8988T (cell line): Measurements from ENCODE around the gene SGCA.
A peak's percentile ranks its signal among the peaks of the same experiment; 100 is the strongest.

ENCODE experiments used
- DNase-seq: peaks from one replicate; pipeline ENCODE4 v3.0.0; 2011

The SGCA gene

DNA sequence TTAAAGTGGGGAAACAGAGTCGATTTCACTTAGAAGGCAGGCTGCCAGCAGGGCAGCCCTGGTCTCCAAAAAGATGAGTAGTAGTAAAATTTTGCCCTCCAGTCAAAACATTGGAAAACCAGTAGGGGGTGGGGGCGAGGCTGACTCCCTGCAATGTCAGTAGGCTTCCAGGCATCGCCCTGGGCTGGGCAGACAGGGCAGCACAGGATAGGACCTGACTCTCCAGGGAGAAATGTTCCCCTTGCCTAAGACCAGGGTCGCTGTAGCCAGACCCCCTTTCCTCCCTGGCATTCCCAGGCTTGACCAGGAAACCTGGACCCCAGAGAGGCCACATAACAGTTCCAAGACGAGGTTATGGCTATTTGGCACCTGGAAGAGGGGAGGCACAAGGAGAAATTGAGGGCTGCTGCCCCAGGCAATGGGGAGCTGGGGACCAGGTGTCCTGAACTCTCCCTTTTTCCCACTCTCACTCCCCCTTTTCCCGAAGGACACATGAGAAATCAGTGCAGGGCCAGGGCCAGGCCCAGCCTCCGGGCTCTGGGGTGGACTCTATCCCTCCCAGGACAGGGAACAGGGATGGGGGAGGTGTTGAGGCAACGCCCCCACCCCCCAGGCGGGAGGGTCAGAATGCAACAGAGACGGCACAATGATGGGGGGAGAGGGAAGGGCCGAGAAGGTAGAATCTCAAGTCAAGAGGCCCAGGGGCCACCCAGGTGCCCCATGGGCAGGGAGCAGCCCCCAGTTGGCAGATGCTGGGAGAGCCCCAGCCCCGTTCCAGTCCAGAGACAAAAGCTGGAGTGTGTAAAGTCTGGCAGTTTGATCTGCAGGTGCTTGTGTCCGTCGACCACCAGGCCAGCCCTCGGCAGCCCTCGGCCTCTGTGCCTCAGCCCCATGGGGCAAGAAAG is 31.3 kb upstream of the SGCA start:
- peak; percentile 94 for DNase-seq

DNA sequence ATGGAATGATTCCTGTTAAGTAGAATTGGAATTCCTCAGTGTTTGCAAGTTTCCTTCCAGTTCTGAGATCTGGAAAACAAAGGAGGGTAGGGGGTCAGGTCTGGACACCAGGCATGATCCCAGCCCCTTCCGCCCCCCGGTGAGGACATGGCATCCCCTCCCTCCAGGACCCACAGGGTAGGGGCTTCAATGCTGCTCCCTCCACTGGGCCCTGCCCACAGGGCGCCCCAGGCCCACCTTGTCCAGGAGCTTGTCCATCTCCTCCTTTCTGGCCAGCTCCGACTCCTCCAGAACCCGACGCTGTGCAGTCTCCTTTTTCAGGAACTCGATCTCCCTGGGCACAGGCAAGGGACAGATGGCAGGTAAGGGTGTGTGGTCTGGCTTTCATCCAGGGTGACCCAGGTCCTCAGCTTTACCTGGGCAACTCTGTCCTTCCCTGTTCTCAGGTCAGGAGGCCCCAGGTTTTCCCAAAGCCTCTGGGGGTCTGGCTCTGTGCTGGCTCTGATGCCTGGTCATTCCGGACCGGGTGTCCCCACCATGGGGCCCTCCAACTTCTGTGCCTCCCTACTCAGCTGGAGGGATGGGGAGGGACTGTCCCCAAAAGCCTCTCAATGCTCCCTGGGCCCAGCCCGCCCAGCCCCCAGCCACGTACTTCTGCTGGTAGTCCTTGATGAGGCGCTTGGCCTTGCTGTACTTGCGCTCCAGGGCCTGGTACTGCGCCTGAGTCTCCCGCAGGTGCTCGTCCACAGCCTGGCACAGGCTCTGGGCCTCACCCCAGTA is 30.3 kb upstream of the SGCA start:
- no peak for DNase-seq

DNA sequence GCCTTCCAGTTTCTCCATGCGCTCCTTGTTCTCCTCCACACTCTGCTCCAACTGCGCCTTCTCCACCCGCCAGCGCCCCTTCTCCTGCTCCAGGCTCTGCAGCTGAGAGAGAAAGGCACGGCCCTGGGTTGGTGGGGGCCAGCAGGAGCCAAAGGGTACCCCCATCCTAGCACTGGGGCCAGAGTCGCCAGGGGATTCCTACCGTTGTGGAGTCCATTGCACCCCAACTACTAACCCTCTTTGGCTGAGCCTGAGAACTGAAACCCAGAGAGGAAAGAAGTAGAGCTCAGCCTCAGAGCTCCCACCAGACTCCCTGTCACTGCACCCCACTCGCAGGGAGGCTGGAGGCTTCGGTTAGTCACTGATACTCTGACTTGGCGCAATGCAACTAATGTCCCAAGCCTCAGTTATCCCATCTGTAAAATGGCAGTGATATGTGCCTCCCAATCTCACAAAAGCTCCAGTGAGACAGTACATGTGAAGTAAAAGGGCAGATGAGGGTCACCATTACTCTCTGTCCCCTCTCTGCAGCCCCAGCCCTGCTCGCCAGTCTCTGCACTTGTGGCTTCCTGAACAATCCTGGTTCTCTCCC is 29.6 kb upstream of the SGCA start:
- no peak for DNase-seq

DNA sequence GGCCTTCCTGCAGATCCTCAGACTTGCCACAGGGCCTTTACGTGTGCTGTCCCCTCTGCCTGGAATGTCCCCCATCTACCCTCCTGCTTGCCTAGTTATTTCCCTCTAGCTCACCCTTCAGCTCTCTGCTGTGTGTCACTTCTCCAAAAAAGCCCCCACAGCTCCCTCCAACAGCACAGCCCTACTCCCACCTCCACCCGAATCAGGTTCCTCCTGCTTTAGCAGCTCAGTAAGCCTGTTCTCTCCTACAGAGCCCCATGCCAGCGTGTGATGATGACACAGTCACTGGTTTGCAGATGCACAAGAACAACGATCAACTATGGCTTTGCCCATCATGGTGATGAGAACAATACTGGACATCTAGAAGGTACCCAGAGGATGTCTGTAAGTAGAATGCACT is 28.8 kb upstream of the SGCA start:
- no peak for DNase-seq

DNA sequence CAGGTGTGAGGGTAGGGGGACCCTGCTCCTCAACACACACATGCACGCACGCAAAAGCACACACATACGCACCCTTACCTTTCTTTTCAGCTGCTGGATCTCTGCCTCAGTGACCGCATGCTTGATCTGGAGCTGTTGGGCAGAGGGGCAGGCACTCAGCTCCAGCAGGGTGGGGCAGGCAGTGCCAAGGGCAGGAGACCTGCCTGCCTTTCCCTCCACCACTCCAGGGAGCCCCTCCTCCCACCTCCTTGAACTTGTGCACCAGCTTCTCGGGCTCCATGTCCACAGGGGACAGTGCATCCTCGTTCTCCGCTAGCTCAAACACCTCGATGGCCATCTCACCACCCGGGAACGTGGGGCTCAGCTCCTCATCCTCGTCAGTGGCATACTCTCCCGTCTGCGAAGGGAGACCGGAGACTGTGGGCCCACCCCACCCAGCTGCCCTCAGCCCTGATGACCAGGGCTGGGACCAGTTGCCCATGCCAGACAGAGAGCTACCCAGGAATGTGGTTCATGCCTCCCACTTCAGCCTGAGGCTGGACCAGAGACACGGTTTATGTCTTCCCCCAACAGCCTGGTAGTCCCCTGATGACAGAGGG is 26.5 kb upstream of the SGCA start:
- no peak for DNase-seq

DNA sequence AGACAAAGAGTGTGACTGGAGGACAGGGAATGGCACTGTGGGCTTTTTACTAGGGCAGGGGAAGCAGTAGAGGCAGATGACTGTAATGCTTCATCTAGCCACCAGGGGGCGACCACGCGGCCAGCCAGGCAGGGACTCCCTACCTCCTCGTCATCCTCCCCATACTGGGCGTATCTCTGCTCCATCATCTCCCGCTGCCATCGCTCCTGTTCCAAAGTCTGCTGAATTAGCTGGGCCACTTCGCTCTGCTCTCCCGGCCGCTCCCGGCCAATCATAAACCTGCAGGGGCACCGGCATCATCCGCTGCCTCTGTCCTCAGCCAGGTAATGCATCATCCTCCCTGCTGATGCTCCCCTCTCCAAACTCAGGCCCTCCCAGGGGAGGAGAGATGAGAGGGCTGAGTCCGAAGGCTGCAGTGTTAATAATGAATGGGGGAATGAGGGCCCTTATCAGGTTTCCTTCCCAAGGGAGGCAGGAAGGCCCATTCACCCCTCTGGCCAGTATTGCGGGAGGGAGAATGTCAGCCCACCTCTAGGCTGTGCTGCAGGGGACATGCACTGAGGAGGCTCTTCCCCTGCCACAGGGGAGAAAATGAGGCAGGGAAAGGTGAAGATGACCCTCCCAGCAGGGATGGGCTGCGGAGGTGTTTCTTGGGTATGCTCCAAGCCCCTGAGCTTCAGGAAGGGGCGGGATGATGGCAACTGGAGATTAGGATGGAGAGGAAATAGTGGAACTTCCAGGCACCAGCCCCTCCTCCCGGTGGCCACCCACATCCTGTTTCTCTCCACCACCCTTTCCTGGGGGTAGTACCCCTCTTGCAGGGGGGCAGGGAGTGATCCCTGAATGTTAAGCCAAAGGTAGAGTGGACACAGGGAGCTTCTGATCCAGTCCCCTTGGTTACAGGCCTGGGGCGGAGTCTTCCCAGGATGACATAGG is 25.6 kb upstream of the SGCA start:
- DNase-seq: peak; percentile 99

DNA sequence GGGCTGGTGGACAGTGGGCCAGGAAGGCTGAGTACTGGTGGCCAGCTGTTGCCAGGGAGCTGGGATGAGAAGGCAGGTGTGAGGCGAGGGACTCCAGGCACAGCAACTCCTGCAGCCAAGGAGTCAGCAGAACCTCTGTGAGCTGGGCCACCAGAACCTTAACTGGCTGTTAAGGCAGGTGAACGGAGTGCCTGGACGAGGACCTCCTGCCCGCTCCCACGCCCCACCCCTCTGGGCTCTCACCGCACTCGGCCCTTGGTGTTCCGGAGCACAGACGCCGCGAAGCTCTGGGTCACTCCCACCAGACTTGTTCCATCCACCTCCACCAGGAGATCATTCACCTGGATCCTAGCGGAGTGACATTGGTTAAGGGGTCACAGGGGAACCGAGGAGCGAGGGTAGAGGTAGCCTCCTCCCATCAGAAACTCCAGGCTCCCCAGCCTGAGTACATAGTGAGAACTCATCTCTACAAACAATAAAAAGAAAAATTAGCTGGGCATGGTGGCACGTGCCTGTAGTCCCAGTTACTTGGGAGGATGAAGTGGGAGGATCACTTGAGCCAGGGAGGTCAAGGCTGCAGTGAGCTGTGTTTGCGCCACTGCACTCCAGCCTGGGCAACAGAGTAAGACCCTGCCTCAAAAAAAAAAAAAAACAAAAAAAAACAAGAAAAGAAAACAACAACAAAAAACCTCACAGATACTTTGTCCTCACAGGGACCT is 24.6 kb upstream of the SGCA start:
- DNase-seq: no peak

DNA sequence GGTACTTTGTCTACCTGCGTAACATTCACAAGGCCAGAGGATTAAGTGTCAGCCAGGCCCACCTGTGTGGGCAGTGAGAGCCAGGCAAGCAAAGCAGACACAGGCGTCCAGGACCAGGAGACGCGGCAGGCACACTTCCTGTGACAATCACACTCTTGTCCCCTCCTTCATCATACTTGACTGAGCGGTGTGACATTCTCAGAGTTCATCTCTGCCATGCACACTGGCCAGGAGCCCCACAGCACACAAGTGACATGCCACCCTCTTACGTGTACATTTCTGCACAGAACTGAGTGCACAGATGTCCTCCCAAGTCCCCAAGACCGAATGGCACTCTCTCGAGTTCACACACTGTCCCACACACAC is 24.1 kb upstream of the SGCA start:
- no peak for DNase-seq

DNA sequence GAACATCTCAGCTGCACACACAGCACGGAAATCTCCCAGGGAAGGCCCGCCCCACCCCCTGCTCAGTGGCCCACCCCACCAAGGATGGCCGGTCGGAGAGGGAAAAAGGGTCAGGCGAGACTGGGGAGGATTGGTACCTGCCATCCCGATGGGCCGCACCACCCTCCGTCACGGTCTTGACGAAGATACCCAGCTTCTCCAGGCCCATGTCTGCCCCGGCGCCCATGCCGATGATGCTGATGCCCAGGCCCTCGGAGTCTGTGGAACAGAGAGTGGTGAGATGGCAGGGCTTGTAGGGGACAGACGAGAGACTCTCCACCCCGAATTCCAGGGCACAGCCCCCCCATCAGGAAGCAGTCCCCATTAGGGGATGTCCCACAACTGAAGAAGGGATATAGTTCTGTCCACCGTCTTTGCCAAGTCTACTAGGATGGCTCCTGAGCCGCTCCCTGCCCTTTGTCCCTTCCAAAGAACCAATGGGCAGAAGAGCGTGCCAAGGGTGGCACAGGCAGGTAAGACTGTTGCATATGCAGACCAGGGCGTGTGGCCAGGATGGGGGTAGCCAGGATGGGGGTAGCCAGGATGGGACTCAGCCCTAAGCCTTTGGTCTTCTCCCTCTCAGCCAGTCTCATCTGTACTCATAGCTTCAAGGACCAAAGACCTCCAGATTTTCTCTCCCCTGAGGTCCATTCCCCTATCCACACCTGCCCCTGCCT is 22.2 kb upstream of the SGCA start:
- DNase-seq: no peak

DNA sequence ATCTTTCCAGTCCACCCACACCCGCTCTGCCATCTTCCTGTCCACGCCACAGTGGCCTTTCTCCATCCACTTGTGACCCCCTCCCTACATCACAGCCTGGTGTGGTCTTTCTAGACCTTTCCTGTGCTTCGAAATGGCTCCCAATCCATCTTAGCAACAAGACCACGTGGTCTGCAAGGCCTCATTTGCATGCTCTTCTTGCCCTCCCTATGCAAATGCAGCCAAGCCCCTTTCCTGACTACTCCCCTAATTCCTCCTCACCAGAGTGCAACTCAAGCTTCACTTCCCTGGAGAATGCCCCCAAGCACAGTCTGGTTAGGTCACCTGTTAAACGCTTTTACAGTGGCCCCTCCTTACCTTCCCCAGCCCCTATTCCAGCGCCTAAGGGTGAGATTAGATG is 21.4 kb upstream of the SGCA start:
- DNase-seq: no peak

DNA sequence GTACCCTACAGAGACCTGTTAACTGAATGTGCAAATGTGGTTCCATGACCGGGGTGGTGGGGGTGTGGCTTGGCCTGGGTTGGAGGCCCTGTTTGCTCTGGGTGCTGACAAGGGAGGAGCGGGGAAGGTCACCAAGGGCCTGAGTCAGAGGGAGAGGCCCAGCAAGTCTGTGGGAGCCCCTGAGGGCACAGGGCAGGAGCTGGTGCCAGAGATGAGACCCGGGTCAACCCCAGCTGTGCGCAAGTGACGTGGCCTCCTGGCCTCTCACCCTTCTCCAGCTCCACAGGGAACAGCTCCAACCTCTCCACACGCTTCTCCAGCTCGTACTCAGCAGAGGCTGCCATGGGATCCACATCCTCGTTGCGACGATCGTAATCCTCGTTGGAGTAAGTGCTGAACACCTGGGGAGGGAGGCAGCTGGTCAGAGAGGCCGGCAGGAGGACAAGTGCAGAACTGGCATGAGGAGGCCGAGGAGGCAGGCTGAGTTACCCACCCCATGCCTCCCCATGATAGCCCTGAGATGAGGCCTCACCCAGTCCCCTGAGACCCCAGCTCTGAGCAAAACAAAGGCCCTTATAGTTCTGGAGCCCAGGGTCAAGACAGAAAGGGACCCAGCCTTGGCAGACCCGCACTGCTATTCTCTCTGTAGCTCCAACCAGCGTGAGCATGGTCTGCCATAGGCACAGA is 20.8 kb upstream of the SGCA start:
- no peak for DNase-seq

DNA sequence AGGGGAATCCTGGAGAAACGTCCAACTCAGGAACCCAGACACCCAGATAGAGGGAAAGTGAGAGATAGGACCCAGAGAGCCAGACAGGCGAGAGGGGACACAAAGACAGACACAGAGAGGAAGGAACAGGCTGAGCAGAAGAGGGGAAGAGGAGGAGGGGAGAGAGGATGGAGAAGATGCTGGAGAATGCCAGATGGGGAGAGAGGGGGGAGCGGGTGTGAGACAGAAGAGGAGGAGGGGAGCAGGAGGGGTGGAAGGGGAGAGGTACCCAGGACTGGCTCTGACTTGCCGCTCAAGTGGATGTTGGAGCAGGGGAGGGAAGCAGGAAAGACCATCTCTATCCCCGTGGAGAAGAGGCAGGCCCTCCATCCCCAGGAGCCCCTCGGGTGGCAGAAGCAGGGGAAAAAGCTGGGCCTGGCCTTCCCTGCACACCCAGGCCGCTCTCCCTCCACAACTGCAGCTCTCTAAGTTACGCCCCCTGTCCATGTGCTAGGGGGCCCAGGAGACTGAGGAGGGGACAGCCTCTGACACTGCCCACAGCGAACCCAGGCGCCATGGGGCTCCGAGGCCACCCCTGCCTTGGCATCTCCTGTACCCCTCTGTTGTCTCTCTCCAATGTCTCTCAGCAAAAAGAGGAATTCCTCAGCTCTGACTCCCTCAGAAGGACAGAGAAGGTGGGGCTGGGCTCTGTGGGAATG is 20.1 kb upstream of the SGCA start:
- DNase-seq: no peak

DNA sequence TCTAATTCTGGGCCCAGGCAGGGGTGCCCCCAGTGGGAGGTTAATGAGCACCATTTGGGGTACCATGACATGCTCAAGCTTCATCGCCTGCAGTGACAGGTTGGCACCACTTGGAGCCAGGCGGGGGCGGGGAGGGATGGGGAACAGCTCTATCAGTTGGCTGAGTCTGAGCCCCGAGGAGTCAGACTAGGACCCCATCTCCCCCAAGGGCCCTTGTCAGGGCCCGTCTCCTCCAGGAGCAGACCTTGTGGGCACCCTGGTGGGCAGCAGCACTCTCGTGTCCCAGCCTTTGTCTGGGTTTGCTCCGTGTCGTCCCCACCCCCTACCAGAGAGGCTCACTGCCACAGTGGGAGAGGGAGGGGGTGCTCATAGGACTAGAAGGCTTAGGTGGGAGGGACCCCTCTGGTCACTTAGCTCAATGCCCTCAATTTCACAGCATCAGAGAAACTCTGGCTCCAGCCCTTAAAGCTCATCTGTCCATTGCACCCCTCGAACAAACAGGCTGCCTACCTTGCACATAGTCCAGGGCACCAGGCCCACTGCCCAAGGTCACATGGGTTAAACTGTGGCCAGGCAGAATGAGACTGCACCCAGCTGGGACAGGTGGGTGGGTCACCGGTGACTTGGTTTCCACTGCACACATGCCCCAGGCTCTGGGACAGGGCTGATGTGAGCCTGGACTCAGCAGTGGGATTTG is 19.4 kb upstream of the SGCA start:
- DNase-seq: peak; percentile 51

DNA sequence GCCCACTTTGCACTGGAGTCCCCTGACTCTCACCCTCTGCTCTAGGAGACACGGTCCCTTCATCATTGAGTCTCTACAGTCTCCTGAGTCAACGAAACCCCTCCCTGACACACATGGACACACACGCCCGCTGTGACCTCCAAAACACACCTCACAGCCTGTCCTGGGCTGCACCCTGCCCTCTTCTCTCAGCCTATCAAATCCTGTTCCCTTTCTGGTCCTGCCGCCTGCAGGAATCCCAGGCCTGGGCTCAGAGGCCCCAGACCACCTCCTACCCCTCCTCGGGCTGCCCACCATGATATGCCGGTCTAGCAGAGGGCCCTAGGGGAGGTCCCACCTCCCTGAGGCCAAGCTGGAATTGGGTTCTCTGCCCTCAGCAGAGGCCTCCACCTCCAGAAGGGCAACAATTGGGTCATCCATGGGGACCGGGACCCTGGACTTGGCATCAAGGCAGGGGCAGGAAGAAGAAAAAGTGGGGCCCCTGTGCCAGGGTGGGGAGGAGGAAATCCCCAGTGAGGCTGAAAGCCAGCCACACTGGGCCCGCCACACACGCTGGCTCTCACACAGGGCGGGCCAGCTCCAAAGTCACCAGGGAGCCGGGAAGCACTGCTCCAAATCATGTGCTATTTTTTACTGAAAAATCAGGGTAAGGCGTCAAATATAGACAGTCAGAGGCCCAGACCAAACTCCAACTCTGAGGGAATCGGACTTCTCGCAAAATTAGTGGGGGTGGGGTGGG is 18.7 kb upstream of the SGCA start:
- DNase-seq: no peak

DNA sequence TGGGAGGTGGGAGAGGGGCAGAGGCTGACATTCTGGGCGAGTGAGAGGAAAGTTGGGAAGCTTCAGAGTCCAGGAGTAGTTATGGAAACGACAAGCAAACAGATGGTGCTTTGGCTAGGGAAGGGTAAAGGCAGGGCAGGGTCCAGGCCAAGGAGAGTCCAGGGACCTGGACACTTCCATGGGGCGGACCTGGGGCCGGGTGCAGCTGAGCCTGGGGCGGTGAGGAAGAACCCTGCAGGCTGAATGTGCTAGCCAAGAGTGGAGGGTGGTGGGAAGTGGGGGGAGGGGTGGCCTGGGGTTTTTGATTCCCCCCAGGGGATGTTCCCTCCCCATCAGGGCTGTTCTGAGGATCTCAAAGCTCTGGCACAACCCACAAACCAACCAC is 18.0 kb upstream of the SGCA start:
- DNase-seq: no peak

DNA sequence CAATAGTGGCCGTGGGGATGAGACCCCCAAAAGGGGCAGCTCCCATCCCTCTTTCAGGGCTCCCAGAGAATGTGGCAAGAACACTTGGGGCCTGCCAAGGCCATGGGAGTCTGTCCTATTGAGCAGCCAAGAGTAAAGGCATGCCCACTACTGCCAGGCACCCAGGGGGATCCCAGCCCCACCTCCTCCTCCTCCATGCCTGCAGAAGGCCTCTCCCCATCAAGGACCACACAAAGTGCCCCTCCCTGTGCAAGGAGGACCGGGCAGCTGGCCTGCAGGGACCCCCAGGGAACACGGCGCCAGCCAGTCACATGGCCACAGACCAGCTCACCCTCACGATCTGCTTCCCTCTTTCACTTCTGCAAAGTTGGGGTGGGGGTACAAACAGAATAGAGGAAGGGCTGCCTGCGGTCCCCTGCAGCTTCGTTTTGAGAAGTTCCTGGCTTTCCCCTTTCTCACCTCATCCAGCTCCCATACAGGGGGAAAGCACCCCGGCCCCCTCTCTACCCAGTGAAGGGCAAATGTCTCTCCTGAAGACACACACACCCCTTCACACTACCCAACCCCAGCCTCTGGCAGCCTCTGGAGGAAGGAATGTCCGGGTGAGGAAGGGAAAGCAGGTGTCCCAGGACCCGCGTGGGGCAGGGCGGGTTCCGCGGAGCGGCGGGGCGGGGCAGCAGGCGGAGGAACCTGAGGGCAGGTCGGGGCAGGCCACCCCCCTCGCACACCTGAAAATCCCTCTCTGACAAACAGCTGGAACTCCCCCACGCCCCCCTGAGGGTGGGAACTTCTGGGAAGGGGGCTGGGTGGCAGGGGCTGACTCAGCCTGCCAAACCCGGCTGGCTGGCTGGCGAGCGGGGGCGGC is 17.3 kb upstream of the SGCA start:
- DNase-seq: peak; percentile 86

DNA sequence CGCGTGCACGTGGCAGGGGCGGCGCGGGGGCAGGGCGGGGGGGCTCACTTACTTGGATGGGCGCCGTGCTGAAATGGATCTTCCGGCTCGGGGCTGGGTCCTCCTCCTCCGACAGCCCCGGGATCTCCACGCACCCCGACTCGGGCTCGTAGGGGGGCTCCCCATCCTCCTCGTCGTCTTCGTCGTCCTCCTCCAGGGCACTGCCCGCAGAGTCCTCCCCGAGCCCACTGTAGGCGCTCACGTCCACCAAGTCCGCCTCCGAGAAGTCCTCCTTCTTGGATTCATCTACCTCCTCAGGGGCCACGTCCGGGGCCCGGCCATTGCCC is 16.8 kb upstream of the SGCA start:
- no peak for DNase-seq
